GM18507 (cell line): ENCODE results near the gene MTX1.

ENCODE experiments used
- DNase-seq: peaks from one replicate; pipeline ENCODE4 v3.0.0; 2011; ENCODE audit warnings: low read depth; ENCODE audit not compliant: insufficient read length; ENCODE audit errors: extremely low spot score
- FAIRE-seq: peaks from 2 replicates; lab custom pipeline; 2011; peaks lifted over from hg19 to GRCh38; lab: Jason Lieb, UNC

The MTX1 gene

GRCh38 chr1:155173478-155174323 is 34.8 kb upstream of the MTX1 start, which contains the start of gene TRIM46:
TRIM46 (plus strand) TSS chr1:155173849; CDS start chr1:155173967, 118 bp downstream.
- FAIRE-seq (peak; percentile 5), DNase-seq (no peak)

- no peak for DNase-seq
- no peak for FAIRE-seq
These were observed 33.9 kb upstream of the MTX1 start for GRCh38 chr1:155174324-155175280.

GRCh38 chr1:155175281-155175926 is 33.1 kb upstream of the MTX1 start:
- DNase-seq, result no peak
- FAIRE-seq, result no peak

GRCh38 chr1:155175927-155176371 is 32.5 kb upstream of the MTX1 start:
- FAIRE-seq (no peak), DNase-seq (no peak)

- DNase-seq (peak; percentile 78), FAIRE-seq (peak; percentile 95)
These were observed 31.9 kb upstream of the MTX1 start for GRCh38 chr1:155176544-155177071.

- FAIRE-seq (no peak), DNase-seq (no peak)
These were observed 31.1 kb upstream of the MTX1 start for GRCh38 chr1:155177192-155177917.

GRCh38 chr1:155177918-155178281 is 30.6 kb upstream of the MTX1 start:
- DNase-seq, result no peak
- FAIRE-seq, result no peak

GRCh38 chr1:155178441-155179111 is 29.9 kb upstream of the MTX1 start:
- FAIRE-seq (no peak), DNase-seq (no peak)

GRCh38 chr1:155179112-155180031 is 29.1 kb upstream of the MTX1 start:
- no peak for FAIRE-seq
- no peak for DNase-seq

- DNase-seq, result no peak
- FAIRE-seq, result no peak
These were observed 27.0 kb upstream of the MTX1 start for GRCh38 chr1:155181371-155182051.

- DNase-seq (no peak), FAIRE-seq (no peak)
These were observed 26.4 kb upstream of the MTX1 start for GRCh38 chr1:155182052-155182550.

- FAIRE-seq (no peak), DNase-seq (no peak)
These were observed 24.7 kb upstream of the MTX1 start for GRCh38 chr1:155183775-155184221.

- DNase-seq (no peak), FAIRE-seq (no peak)
These were observed 24.1 kb upstream of the MTX1 start for GRCh38 chr1:155184351-155184811.

- peak; percentile 92 for FAIRE-seq
These were observed 23.4 kb upstream of the MTX1 start for GRCh38 chr1:155184835-155185782.

GRCh38 chr1:155185783-155186066 is 22.8 kb upstream of the MTX1 start:
- FAIRE-seq, result no peak
- no peak for DNase-seq

More at GRCh38 chr1:155184835-155185782, 23.4 kb upstream of the MTX1 start:
- peak; percentile 73 for DNase-seq
